GM19351 (cell line): ENCODE results near the gene NECAB2.

Experiments
- ATAC-seq: cut with Tn5 transposase; IDR thresholded peaks from one replicate; pipeline ENCODE4 v1.9.1; 2021; ENCODE audit warnings: mild to moderate bottlenecking, moderate library complexity; ENCODE audit not compliant: unreplicated experiment

The NECAB2 gene

DNA sequence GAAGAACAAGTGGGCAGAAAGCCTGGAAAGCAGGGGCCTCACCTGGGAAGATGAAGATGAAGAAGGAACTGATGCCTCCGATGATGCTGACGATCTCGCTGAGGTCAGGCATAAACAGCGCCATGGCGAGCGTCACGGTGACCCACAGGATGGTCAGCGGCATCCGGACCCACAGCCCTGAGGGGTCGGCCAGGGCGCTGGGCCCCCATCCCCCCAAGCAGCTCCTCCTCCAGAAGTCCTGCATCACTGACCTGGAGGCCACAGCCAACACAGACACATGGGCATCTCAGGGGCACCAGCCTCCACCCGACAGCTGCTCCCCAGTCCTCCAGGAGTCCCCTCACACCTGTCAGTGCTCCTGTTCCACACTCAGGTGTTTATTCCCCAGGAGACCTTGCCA, 48.4 kb downstream of the NECAB2 start:
- no peak for ATAC-seq

DNA sequence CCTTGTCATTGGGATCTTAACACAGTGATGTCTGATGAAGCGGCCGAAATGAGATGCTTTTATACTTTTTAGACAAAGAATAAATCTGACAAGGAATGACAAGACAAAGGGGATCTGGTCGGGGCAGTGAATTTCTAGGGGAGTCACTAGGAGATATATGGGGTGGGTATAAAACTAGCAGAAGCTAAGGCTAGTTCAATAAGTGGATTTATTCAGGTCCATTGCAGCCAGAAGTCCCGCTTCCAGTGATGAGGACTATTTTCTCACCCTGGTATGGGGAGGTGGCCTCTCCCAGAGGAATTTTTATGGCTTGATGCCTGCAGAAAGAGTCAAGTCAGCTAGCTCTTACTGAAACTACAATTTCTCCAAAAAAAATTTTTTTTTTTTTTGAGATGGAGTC, 50.7 kb downstream of the NECAB2 start:
- no peak for ATAC-seq

DNA sequence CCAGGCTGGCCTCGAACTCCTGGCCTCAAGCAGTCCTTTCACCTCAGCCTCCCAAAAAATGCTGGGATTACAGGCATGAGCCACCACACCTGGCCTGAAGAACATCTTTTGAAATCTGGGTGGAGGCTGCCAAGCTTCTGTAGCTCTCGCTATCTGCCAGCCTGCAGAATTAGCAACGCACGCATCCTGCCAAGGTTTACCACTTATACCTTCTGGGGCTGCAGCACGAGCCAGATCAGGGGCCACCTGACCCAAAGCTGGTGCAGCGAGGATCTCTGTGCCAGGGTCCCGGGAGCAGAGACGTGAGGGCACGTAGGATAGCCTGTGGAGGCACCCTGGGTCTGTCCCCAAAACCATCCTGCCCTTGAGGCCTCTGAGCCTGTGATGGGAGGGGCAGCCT, 52.3 kb downstream of the NECAB2 start:
- no peak for ATAC-seq

DNA sequence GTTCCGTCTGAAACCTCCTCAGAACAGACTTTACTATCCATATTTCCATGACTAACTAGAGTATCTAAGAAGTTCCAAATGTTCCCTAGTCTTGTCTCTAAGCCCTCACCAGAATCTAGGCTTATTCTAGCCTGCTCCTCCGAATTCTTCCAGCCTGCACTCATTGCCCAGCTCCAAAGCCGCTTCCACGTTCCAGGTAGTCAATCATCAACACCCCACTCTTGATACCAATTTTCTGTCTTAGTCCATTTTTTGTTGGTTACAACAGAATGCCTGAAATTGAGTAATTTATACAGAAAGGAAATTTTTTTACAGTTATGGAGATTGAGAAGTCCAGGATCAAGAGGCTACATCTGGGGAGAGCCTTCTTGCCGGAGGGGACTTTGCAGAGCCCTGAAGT, 53.4 kb downstream of the NECAB2 start:
- ATAC-seq, result no peak

DNA sequence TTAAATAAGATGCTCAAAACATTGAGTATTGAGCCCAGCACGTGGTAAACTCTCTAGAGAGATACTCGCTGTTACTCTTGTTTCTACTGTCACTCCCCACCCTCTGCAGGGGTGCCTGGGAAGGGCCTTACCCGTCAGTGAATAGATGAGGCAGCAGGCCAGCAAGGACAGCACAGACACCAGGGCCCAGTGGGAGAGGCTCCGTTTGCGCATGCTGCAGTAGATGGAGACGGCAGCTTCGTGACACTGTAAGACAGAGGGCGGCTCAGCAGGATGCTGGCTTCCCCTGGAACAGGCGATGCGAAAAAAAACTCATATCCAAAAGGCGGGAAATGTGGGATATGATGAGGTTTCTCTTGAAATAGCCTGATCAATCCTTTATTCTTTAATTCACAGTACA, 54.6 kb downstream of the NECAB2 start:
- ATAC-seq, result no peak

DNA sequence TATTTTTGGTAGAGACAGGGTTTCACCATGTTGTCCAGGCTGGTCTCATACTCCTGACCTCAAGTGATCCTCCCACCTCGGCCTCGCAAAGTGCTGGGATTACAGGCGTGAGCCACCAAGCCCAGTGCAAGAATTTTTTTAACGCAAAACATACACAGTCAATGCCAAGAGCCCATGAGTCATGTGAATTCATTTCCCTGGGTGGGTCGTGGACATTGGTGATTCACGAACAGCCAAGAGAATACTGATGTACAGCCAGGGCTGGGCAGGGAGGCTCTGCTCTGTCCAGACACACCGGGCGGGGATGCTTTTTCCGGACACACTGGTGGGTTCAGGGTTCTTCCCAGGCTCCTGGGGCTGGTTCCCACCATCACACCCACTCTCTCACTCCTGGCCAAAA, 56.8 kb downstream of the NECAB2 start:
- no peak for ATAC-seq

DNA sequence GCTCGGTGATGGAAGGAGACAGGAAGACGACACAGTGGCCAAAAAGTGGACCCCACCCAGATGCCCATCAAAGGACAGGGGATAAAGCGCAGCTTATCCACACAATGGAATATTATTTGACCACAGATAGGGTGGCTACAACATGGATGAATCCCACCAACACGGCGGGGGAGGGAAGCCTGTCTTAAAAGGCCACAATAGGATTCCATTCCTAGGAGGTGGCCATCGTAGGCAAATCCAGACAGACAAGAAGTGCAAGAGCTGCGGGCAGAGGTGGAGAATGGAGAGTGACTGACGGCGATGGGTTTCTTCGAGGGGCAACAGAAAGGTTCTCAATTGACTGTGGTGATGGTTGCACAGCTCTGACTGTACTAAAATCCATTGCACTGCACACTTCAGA, 58.6 kb downstream of the NECAB2 start:
- no peak for ATAC-seq

DNA sequence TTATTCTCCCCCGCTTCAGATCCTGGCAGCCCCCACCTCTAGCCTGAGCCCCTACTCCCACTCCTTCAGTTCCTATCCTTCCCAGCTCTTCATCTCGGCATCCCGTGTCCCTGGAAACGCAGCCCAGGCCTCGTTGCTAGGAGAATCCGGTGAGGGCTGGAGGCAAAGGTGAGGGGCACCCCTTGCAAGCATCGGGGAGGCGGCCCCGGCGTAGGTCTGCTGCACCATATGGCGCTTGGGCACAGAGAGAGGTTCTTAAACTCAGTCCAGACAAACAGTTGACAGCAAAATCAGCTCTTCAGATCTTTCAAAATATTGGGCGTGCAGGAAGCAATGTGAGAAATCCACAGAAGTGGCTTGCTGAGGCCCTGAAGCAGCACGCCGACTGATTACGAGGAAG, 59.6 kb downstream of the NECAB2 start:
- no peak for ATAC-seq

DNA sequence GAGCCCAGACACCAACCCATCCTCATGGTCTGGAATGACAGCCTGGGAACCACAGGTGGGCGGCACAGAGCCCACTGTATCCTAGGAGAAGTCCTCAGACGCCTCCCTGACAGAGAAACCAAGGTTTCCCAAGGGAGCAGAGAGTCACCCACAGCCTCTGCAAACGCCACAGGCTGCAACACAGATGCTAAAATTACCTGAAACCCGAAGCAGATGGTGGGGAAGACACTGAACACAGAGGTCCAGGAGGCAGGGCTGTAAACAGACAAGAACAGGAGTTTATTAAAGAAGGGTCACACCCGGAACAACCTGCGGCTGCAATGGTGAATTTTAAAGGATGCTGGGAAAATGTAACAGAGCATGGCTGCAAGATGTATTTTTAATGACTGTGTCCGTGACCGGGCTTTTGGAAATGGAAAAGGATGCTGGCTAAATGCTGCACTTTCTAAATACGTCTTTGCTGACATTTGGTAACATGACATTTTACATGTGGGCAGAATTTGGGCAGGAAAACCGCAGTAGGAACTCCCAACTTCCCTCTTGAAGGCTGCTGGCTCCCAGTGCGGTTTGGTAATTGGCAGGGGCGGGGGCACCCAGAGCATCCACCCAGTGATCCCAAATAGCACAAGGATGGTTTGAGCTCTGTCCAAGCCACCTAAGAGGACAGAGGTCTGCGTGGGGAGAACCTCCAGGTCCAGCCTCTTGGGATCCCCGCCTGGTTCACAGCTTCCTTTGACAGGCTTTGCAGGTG, 61.4 kb downstream of the NECAB2 start:
- ATAC-seq, result no peak

DNA sequence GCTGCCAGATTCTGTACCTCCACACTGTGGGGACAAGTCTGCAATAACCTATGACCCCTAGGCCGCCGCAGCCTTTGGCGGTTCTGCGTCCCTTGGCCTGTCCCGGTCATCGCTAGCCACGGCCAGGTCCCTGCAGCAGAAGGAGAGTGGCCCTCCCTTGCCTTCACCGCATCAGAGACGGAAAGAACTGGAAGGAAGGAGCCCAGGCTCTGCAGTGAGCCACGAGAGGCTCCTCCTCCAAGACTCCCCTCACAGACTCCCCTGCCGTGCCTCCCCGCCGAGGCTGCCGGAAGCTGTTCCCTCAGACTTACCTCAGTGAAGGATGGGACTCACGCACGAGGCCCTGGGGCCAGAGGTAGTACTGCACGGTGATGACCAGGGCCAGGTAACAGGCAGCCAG, 63.5 kb downstream of the NECAB2 start:
- ATAC-seq, result no peak

DNA sequence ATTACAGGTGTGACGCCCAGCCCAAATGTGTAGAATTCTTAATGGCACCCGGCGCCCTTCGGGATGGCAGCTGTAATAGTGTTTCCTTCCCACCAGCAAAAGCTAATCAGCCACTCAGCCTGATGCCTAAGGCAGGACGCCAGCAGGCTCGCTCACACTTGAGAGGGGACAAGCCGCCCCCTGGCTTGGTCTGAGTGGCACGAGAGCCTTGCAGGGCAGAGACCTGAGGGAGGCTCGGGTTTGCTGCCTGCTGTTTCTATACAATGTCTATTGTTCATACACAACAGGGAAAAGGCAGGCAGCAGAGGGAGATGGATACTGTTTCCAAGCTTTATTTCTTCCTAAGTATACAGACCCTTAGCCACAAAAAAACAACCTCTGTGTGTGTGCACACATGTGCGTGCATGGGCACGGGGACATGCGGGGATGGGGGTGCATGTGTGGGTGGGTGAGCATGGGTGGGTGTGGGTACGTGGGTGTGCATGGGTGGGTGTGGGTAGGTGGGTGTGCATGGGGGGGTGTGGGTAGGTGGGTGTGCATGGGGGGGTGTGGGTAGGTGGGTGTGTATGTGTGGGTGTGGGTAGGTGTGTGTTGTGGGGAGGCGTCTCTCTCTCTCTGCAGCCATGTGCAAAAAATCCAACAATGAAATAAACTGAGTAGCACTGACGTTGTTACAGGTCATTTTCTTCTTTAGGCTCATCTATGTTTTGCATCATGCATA, 64.6 kb downstream of the NECAB2 start:
- ATAC-seq, result no peak

DNA sequence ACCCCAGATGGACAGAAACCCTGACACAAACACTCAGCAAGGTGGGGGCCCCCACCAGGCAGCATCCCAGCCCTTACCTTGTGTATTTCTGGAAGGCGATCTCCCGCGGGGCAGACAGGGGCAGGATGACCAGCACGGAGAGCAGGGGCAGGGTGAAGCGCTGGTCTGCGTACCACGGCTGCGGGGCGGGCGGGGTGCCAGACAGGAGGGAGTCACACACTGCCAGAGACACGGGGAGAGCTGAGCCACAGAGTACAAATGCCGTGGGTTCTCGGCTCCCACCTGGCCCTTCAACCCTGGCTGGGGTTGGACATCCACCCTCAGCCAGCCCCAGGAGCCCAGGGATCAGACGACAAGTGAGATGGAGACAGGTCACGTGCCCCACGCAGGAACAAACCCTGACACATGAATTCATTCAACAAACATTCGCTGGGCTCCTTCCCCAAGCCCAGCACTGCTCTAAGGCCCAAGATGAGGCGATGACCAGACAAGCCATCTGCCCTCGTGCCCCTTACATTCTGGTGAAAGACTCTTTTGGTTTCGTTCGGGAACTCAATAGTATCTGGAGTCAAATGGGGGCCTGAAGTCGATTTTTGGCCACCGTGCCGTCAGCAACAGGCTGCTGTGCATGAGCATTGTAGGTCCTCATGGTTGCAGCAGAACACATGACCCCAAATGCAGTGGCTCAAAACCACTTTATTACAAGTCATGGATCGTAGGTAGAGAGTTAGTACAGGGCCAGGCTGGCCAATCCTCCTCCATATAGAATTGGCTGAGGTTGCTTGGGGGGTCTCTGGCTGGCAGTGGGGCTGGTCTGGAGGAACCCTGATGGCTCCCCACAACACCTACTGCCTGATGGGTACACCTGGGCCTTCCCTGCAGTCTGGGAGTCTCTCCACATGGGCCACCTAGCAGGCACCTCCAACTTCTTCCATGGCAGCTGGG, 65.5 kb downstream of the NECAB2 start:
- ATAC-seq, result no peak

DNA sequence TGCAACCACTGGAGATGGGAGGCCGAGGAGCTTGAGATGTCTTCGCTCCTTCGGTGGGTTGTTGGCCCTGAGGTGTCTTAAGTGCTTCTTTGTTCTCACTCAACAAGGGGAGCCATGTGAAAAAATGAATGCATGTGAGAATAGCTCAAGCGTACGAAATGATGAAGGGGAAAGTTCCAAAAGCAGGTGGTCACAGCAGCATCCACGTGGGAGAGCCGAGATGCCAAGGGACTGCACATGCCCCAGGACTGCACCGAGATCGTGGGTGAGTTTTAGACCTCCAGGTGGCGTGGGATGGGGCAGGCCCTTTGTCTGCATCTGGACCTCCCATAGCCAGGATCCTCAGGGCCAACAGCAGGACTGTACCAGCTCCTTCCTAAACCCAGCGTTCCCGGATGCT, 66.5 kb downstream of the NECAB2 start:
- no peak for ATAC-seq

DNA sequence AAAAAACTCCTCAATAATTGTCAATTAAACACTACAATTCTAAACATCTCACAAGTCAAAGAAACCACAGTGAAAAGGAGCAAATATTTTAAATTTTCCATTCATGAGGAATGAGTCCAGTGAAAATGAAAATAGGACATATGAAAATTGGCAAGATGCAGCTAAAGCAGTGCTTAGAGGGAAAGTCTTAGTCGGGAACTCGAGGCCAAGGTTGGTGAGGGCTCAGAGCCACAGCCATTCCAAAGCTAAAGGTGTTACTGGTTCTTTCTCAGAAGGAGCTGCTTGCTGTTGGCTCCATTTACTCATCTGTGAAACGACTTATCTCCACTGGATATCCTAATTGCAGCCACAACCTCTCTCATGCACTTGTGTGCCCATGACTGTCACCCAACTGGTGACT, 68.1 kb downstream of the NECAB2 start:
- ATAC-seq, result no peak

DNA sequence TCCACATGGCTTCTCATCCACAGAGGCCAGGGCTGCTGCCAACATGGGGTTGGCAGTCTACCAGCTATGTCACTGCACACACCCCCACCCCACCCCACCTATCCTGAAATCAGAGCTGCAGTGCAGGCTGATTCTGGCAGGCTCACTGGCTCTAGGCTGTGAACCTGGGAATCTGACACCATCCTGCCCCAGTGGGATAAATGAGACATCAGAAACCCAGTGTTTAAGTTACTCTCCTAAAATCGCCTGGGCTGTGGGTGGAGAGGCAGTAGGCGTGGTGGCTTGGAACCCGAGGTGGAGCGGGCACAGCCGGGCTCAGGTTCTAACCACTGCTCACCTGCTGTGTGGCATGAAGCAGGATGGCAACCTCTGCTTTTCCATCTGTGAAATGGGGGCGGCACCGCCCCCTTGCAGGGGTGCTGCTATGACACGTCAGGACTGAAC, 69.0 kb downstream of the NECAB2 start:
- no peak for ATAC-seq

DNA sequence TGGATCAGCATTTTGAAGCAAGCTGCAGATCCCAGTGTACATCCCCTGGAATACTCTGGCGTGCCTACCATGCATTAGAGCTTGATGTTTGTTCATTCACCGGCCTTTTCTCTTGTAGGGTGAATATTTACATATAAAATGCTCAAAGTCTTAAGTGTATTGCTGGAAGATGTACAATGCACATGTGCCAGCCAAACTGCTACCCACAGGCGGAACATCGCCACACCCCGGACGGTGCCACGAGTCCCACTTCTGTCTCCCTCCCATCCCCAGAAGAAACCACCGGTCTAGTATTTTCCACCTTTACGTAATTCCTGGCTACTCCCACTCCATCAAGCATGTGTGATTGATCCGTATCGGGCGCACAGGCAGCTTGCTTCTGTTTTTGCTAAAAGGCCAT, 70.4 kb downstream of the NECAB2 start:
- ATAC-seq, result no peak

DNA sequence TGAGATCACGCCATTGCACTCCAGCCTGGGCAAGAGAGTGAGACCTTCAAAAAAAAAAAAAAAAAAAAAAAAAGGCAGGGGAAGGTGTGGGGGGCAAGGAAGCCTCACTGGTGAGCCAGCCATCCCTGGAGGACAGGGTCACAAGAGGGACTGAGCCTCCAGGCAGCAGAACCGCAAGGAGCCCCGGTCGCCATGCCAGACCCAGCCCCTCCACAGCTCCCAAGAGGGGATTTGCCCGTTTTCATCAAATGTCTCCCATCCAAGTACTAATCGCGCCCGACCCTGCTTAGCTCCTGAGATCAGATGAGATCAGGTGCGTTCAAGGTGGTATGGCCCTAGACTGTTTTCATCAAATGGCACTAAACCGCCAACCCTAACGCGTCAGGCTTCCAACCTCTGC, 71.7 kb downstream of the NECAB2 start:
- ATAC-seq, result no peak

DNA sequence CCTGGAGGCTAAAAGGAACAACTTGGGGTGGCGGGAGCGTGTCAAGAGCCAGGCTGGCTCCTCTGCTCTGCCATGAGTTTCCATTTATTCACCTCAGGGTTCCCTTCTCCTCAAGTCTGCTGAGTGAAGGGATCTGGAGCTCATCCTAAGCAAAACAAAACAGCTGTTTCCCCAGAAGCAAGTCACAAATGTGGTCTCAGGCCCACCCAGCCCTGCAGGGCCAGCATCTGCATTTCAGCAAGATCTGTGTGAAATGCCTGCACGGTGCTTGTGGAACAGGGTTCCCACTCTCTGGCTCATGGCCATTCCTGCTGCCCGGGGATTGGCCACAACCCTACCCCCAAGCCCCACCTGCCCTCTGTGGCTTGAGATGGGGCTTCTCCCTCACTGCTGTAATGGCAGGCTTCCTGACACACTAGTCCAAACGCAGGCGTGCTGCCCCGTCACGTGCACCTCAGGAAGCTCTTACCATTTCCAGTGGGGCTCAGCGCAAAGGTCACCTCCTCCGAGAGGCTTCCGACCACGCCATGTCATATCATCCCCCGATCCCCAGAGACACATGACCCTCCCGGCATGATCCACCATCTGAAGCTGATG, 72.3 kb downstream of the NECAB2 start:
- ATAC-seq, result no peak

DNA sequence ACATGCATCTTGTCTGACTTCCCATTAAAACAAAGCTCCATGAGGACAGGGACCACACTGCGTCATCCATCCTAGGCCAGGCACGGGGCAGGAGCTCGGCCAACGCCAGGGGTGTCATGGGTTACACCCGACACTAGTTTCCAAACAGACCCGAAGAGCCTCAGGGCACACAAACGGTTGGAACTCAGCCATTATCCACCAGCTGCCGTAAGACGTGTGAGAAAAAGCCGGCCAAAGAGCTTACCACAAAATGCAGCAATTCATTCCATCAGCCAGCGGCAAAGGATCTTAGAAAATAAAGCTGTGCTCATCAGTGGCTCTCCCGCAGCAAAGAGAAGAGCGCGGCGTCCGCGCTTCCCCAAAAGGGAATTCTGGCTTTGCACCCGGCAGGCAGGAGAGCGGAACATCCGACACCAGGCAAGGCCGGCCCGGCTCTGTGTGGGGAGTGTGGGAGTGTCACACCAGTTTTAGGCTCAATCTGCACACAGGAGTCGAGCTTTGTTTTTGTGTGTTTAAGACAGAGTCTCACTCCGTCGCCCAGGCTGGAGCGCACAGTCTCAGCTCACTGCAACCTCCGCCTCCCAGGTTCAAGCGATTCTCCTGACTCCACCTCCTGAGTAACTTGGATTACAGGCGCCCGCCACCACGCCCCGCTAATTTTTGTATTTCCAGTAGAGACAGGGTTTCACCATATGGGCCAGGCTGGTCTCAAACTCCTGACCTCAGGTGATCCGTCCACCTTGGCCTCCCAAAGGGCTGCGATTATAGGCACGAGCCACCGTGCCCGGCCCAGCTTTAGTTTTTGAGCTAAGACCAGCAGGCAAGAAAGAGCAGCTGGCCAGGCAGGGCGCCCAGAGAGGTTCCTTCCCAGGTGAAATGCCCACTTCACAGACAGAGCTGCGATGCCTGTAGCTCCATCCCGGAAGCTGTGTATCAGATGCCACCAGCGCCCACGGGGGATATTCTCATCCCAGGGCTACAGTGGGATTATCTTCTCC, 73.1 kb downstream of the NECAB2 start:
- ATAC-seq, result no peak

DNA sequence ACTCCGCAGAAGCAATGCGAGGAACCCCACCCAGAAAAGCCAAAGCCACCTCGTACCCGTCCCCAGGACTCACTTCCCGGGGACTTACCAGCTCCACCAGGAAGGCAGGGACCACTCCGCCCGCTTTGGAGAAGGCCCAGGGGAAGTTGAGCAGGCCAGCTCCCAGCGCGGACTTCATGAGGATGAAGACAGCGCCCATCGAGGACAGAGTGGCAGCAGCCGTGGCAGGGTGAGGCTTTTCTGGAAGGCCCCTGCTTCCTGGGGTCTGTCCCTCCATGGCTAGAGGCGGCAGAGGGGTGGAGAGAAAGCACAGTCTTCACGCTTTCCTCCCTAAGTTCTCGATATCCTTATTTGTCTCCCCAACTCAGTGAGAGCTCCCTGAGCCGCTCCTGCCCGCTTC, 73.8 kb downstream of the NECAB2 start:
- ATAC-seq, result no peak
